HUES64 (cell line): ENCODE measurements around the gene OR6K2. TPM values are rescaled to one million over a fixed set of nuclear protein-coding genes. Genes with fewer than 3 reads are reported as not detected.

Experiments used
- H3K27ac ChIP-seq: 2 replicates; pipeline ENCODE4 v1.7.0; 2013; ENCODE audit warnings: low read depth, low read length, inconsistent platforms
- H3K27me3 ChIP-seq: 2 replicates; pipeline ENCODE4 v1.6.1; 2013; ENCODE audit warnings: mild to moderate bottlenecking, low read length; ENCODE audit not compliant: insufficient read depth
- H3K36me3 ChIP-seq: 2 replicates; pipeline ENCODE4 v1.6.1; 2013; ENCODE audit warnings: mild to moderate bottlenecking, low read length; ENCODE audit not compliant: insufficient read depth
- H3K4me1 ChIP-seq: 2 replicates; pipeline ENCODE4 v1.6.1; 2013; ENCODE audit warnings: mild to moderate bottlenecking, low read length, moderate library complexity; ENCODE audit not compliant: insufficient read depth
- H3K4me3 ChIP-seq: 2 replicates; pipeline ENCODE4 v1.5.1; 2013; ENCODE audit warnings: mild to moderate bottlenecking, low read length, moderate library complexity
- H3K9ac ChIP-seq: 2 replicates; pipeline ENCODE4 v1.6.1; 2013; ENCODE audit warnings: mild to moderate bottlenecking, low read depth, low read length
- H3K9me3 ChIP-seq: 2 replicates; pipeline ENCODE4 v1.6.1; 2013; ENCODE audit warnings: low read depth, low read length; ENCODE audit not compliant: insufficient read depth
- WGBS: fragments of 150-250, 120-280 bp; methylation state at CpG from one replicate; pipeline ENCODE4 v1.1.7; 2013; ENCODE audit warnings: missing lambda C conversion rate; 5-methylcytosine and 5-hydroxymethylcytosine counted together
- polyA plus RNA-seq, 2 experiments: library from polyadenylated mRNA; stranded (reverse); fragments of 50-300 nt; gene quantifications; one replicate each; pipeline ENCODE4 v1.2.3, GENCODE V29; 2013

Gene OR6K2, protein sequence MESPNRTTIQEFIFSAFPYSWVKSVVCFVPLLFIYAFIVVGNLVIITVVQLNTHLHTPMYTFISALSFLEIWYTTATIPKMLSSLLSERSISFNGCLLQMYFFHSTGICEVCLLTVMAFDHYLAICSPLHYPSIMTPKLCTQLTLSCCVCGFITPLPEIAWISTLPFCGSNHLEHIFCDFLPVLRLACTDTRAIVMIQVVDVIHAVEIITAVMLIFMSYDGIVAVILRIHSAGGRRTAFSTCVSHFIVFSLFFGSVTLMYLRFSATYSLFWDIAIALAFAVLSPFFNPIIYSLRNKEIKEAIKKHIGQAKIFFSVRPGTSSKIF
- not detected for polyA plus RNA-seq (2013, experiment 1 of 2)
- polyA plus RNA-seq (2013, experiment 2 of 2), result not detected

DNA sequence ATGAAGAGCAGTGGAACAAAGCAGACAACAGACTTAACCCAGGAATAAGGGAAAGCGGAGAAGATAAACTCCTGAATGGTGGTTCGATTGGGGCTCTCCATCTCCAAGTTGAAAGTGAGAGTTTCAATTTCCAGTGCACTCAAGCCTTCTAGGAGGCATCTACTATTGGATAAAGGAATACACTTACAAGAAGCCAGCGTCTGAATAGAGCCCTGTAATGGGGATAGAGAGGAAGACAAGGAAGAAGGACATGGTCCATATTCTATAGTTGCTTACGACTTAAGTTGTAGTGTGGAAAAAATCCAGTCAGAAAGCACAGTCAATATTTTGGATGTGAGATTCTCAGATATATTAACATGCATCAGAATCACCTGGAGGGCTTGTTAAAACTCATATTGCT lies at the start of gene OR6K2:
Gene OR6K2 (minus strand): TSS at position 101 of the 400 bp plus-strand sequence. CDS start 0 bp downstream, at position 101.
- no peaks in the 10 kb centered on the region for H3K4me1 ChIP-seq
- H3K27ac ChIP-seq, result no peak within 1 kb of the TSS
- WGBS, result 92% methylated on average over 4 of the region's 4 CpGs
- H3K9ac ChIP-seq, result no peak within 1 kb of the TSS
- no peaks in the 10 kb centered on the region for H3K9me3 ChIP-seq
- no peaks in the 10 kb centered on the region for H3K27me3 ChIP-seq
- no peaks in the 10 kb centered on the region for H3K36me3 ChIP-seq
- H3K4me3 ChIP-seq, result no peak within 1 kb of the TSS

DNA sequence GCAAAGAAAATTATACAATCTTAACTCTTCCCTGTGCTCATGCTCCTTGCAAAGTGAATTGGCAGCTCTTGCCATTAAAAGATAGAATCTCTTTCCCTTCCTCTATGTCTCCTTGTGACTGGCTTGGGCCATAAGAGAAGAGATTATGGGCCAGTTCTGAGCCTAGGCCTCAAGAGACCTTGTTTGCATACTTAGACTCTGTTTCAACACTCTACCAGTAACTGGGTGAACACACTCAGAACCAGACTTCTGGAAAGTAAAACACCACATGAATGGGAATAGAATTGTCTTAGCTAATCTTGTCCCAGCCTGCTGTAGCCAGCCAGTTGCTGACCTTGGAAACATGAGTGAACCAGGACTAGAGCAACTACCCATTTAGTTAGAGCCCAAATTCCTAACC lies 35.4 kb upstream of the OR6K2 start:
- H3K9ac ChIP-seq, result no peak overlapping the region
- no peaks in the 10 kb centered on the region for H3K4me1 ChIP-seq
- H3K4me3 ChIP-seq, result no peak overlapping the region
- no peak overlapping the region for H3K27ac ChIP-seq
- no peaks in the 10 kb centered on the region for H3K36me3 ChIP-seq
- no peaks in the 10 kb centered on the region for H3K9me3 ChIP-seq
- H3K27me3 ChIP-seq, result no peaks in the 10 kb centered on the region

DNA sequence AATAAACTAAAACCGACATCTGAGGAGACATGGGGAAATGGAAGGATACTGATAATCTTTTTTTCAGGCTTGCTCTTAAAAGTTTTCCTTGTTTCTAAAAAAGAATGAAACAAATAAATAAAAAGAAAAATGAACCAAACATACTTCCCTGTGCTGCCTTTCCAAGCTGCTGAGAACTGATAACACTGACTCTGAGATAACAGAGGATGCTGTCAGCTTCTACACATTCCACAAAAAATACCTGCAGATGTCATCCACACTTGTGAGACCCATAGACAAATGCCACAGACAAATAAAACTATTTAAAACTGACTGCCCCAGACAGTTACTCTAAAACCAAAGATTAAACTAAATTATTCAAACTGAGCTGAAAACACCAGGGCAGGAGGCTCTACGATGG lies 32.1 kb upstream of the OR6K2 start:
- Histone ChIP-seq H3K9ac (no peak overlapping the region), H3K27me3 (no peaks in the 10 kb centered on the region), H3K9me3 (no peaks in the 10 kb centered on the region), H3K27ac (no peak overlapping the region), H3K4me3 (no peak overlapping the region), H3K4me1 (no peaks in the 10 kb centered on the region), H3K36me3 (no peaks in the 10 kb centered on the region)
- WGBS, result 94% methylated on average over 1 of the region's 2 CpGs

DNA sequence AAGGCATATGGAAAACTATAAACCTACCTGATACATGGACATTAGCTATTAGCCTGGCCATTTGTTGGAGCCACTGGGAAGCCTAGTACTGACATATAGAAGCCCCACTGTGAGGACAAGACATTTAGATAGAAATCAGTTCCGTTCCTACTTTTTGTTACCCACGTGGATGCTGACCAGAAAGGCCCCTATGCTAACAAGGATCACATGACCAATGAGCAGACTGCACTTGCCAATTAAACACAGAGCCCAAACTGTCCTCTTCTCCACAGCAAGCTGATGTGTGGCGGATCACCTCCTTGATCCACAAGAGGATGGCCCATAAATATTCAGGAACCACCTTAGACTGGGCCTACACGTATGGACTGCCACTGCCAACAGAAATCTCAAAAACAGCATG lies 31.3 kb upstream of the OR6K2 start:
- Histone ChIP-seq H3K9ac (no peak overlapping the region), H3K4me3 (no peak overlapping the region), H3K9me3 (no peaks in the 10 kb centered on the region), H3K36me3 (no peaks in the 10 kb centered on the region), H3K27me3 (no peaks in the 10 kb centered on the region), H3K4me1 (no peaks in the 10 kb centered on the region), H3K27ac (no peak overlapping the region)
- WGBS, result 95% methylated on average over 4 of the region's 4 CpGs

DNA sequence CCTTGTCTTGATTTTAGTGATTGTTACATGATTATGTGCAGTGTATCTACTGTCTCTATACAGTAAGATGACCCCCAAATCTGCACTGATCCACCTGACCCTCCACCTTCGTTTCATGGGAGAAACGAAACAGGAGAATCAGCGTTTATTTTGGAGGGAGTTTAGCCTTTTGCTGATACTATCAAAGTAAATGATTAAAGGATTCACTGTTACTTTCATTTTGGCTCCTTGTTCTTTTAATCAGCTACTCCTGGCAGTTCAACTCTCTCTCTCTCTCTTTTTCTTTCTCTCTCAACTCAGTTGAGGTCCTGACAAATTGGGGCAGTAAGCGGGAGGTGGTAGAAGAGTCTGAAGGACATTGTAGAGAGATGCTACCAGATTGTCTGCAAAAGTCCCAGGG lies 30.0 kb upstream of the OR6K2 start:
- no peak overlapping the region for H3K4me3 ChIP-seq
- no peaks in the 10 kb centered on the region for H3K36me3 ChIP-seq
- no peaks in the 10 kb centered on the region for H3K9me3 ChIP-seq
- no peaks in the 10 kb centered on the region for H3K27me3 ChIP-seq
- H3K4me1 ChIP-seq, result no peaks in the 10 kb centered on the region
- no peak overlapping the region for H3K9ac ChIP-seq
- 80% methylated on average over 1 of the region's 4 CpGs for WGBS
- H3K27ac ChIP-seq, result no peak overlapping the region

DNA sequence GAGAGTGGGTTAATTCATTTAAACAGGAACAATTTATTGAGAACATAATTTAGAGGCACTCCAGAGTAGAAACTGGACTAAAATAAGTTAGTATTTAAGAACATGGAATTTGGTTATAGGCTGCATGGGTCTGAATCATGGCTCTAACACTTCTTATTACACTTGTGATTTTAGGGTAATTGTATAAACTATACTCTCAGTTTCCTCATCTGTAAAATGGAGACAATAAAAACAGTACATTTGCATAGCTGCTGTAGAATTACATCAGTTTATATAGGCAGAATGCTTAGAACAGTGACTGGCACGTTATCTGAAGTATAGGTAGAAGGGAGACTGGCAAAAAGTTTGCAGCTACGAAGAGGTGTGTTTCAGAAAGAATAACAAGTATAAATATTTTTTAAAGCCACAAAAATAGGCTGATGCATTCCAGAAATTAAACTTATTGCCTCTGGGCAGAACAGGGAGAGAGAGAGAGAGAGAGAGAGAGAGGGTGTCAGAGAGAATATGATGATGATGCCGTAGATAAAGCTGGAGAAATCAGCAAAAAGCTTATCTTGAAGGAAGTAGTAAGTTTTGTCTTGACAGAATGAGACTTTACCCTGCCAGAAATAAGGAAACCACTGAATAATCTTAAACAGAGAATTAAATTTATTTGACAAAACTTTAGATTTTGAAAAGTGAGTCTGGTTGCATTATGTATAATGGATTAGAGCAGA lies 28.2 kb upstream of the OR6K2 start:
- Histone ChIP-seq H3K9me3 (no peaks in the 10 kb centered on the region), H3K4me3 (no peak overlapping the region), H3K9ac (no peak overlapping the region), H3K4me1 (no peaks in the 10 kb centered on the region), H3K27ac (no peak overlapping the region), H3K27me3 (no peaks in the 10 kb centered on the region), H3K36me3 (no peaks in the 10 kb centered on the region)
- 83% methylated on average over 2 of the region's 3 CpGs for whole genome bisulfite sequencing

DNA sequence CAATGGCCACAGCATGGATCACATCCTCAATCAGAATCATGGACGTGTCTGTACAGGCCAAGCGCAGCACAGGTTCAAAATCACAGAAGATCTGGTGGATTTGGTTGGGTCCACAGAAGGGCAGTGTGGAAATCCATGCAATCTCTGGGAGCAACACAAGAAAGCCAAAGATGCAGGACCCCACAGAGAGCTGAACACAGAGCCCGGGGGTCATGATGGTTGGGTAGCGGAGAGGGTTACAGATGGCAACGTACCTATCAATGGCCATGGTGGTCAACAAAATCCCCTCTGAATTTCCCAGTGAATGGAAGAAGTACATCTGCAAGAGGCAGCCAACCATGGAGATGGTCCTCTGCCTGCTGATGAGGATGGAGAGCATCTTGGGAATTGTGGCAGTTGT lies 24.0 kb upstream of the OR6K2 start:
- H3K27ac ChIP-seq, result no peak overlapping the region
- 95% methylated on average over 5 of the region's 5 CpGs for WGBS

DNA sequence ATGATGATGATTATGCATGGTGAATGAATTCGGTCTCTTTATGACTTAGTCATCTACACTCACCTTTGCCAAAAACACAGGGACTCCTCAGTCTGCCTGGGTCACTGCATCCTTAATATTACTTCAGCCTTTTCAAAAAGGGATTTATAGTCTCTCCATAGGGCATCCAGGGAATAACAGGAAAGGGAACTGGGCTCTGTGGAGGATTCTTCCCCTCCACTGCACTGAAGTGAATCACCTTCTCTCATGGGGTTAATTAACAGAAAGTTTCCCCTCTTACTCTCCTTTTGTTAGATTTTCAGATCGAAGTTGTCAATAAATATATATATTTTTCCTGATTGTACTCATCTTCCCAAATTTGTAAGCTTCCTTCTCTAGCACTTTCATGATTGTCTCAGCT lies 20.2 kb upstream of the OR6K2 start, which contains the start of gene OR6K3:
Gene OR6K3 (minus strand): TSS at position 101 of the 400 bp plus-strand sequence. CDS start 2,605 bp downstream, outside the sequence.
- Histone ChIP-seq H3K9ac (no peak within 1 kb of the TSS), H3K27me3 (no peaks in the 10 kb centered on the region), H3K9me3 (no peaks in the 10 kb centered on the region), H3K27ac (no peak within 1 kb of the TSS), H3K4me1 (no peaks in the 10 kb centered on the region), H3K36me3 (no peaks in the 10 kb centered on the region), H3K4me3 (no peak within 1 kb of the TSS)
- 91% methylated on average over 1 of the region's 2 CpGs for WGBS

More for the DNA sequence above, 24.0 kb upstream of the OR6K2 start:
- Histone ChIP-seq H3K27me3 (no peaks in the 10 kb centered on the region), H3K4me3 (no peak overlapping the region), H3K9me3 (no peaks in the 10 kb centered on the region), H3K9ac (no peak overlapping the region), H3K36me3 (no peaks in the 10 kb centered on the region), H3K4me1 (no peaks in the 10 kb centered on the region)

DNA sequence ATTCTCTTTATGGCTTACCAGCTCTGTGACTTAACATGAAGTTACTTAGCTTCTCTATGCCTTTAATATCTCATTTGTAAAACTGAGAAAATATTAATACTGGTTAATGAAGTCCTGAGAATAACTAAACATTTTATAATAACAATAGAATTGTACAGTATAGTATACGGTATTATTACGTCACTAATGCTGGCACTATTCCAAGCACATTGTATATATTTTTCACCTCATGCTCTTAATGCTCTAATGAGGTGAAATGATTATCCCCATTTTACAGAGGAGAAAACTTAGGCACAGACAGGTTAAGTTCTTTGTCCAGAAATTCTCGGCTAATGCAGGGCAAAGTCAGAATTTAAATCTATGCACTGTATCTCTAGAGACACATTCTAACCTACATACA lies 19.2 kb upstream of the OR6K2 start:
- Histone ChIP-seq H3K36me3 (no peaks in the 10 kb centered on the region), H3K9me3 (no peaks in the 10 kb centered on the region), H3K9ac (no peak overlapping the region), H3K4me1 (no peaks in the 10 kb centered on the region), H3K27me3 (no peaks in the 10 kb centered on the region), H3K4me3 (no peak overlapping the region), H3K27ac (no peak overlapping the region)
- 94% methylated on average over 1 of the region's 3 CpGs for WGBS

DNA sequence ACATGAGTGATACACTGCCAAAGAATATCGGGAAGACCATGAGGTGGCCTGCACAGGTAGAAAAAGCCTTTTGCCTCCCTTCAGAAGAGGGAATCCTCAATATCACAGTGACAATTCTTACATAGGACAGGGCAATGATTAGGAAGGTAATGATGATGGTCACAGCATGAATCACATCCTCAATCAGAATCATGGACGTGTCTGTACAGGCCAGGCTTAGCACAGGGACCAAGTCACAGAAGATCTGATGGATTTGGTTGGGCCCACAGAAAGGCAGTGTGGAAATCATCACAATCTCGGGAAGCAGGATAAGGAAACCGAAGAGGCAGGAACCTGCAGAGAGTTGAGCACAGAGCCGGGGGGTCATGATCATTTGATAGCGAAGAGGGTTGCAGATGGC lies 16.9 kb upstream of the OR6K2 start:
- no peaks in the 10 kb centered on the region for H3K4me1 ChIP-seq
- no peak overlapping the region for H3K4me3 ChIP-seq
- 76% methylated on average over 6 of the region's 6 CpGs for WGBS
- H3K27me3 ChIP-seq, result no peaks in the 10 kb centered on the region
- H3K36me3 ChIP-seq, result no peaks in the 10 kb centered on the region
- H3K9me3 ChIP-seq, result no peaks in the 10 kb centered on the region
- H3K27ac ChIP-seq, result no peak overlapping the region
- no peak overlapping the region for H3K9ac ChIP-seq

DNA sequence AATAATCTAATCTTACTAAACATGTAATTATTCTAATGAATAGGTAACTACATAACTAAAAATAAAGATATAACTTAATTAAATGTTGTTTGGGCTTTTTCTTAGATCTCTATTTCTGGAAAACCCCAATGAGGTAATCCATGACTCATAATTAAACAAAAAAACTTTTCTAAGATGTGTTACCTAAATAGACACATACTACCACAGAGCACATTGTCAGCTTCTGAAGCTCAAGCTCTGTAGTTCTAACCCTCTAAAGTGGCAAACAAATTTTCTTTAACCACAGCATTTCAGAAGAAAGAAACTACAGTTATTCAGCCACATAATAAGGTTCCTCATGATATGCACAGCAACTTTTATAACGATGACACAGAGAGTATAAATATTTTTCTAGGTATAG lies 15.9 kb upstream of the OR6K2 start:
- Histone ChIP-seq H3K4me3 (no peak overlapping the region), H3K4me1 (no peaks in the 10 kb centered on the region), H3K9ac (no peak overlapping the region), H3K36me3 (no peaks in the 10 kb centered on the region), H3K9me3 (no peaks in the 10 kb centered on the region), H3K27me3 (no peaks in the 10 kb centered on the region), H3K27ac (no peak overlapping the region)
- 100% methylated on average over 1 of the region's 1 CpG for WGBS
